Right lobe of liver (tissue), 4 donors: ENCODE measurements around the gene CCDC136.

Experiments
- CTCF ChIP-seq, 4 donors: fragments of 200-600 bp in 3 of 4; fragments of 450-650 bp in 1 of 4; IDR thresholded peaks; one replicate each; pipeline versions ENCODE4 v1.5.1 to v1.8.0; 2016 to 2022; ENCODE audit warnings: antibody characterized with exemption in 4 of 4, mild to moderate bottlenecking in 2 of 4
- POLR2A ChIP-seq: fragments of 450-650 bp; IDR thresholded peaks from one replicate; pipeline ENCODE4 v1.6.1; 2017; ENCODE audit warnings: antibody characterized with exemption, mild to moderate bottlenecking
- donor health status: DM: no; HTN: no; CAD: no.
- donor health status: DM: no; HTN: no; CAD: no.
- donor health status: DM: no; HTN: yes; CAD: no.

GRCh38 chr7:128801003-128801402 lies 9.2 kb downstream of the CCDC136 start:
- TF ChIP-seq POLR2A, result no peak
- no peak for TF ChIP-seq CTCF (IDR thresholded peaks at IDR 0.05)
